CD4-positive, alpha-beta T cell (primary cell): ENCODE measurements around the gene BTBD2. TPM values are rescaled to one million over a fixed set of nuclear protein-coding genes. Genes with fewer than 3 reads are reported as not detected.

Source experiments
- ATAC-seq: fragments of 200-7000 bp; cut with Tn5 transposase; one replicate; pipeline ENCODE4 v1.10.0; 2022; ENCODE audit warnings: mild to moderate bottlenecking; ENCODE audit not compliant: poor library complexity
- CTCF ChIA-PET: fragments of 350-600 bp; sonication (Branson Sonifier 250); formaldehyde crosslinking; loops from one replicate; lab custom pipeline; 2021; ENCODE audit warnings: antibody characterized with exemption, inconsistent platforms; lab: Charles Lee
- POLR2A ChIA-PET: fragments of 350-600 bp; sonication (Branson Sonifier 250); formaldehyde crosslinking; loops from one replicate; lab custom pipeline; 2021; ENCODE audit warnings: antibody characterized with exemption, inconsistent platforms; lab: Charles Lee
- DNase-seq, 14 experiments: peaks; one replicate each; pipeline ENCODE4 v3.0.0-alpha.2; 2013 to 2020; ENCODE audit warnings: mixed read lengths in 2 of 14
- H3K27ac ChIP-seq, 2 donors: one replicate each; pipeline versions ENCODE4 v1.5.1 to v1.7.0; 2013; ENCODE audit warnings: low read length in 2 of 2, low read depth in 1 of 2, mild to moderate bottlenecking in 1 of 2
- H3K27me3 ChIP-seq, 2 experiments: 1 replicate in 1 of 2; 2 replicates in 1 of 2; pipeline versions ENCODE4 v1.6.1 to v1.7.0; 2013; ENCODE audit warnings: low read length in 2 of 2, control low read depth in 1 of 2, mild to moderate bottlenecking in 1 of 2, moderate library complexity in 1 of 2; ENCODE audit not compliant: insufficient read depth in 2 of 2, control insufficient read depth in 1 of 2
- H3K36me3 ChIP-seq: one replicate; pipeline ENCODE4 v1.6.1; 2013; ENCODE audit warnings: low read length, control low read depth; ENCODE audit not compliant: insufficient read depth
- H3K4me1 ChIP-seq: one replicate; pipeline ENCODE4 v1.6.1; 2013; ENCODE audit warnings: low read length, control low read depth; ENCODE audit not compliant: insufficient read depth
- H3K4me3 ChIP-seq: one replicate; pipeline ENCODE4 v1.5.1; 2013; ENCODE audit warnings: mild to moderate bottlenecking, low read length, moderate library complexity
- H3K9me3 ChIP-seq, 2 experiments: 1 replicate in 1 of 2; 2 replicates in 1 of 2; pipeline versions ENCODE4 v1.6.1 to v1.7.0; 2013; ENCODE audit warnings: low read length in 2 of 2, mild to moderate bottlenecking in 2 of 2, control low read depth in 1 of 2, moderate library complexity in 1 of 2; ENCODE audit not compliant: control insufficient read depth in 1 of 2, insufficient read depth in 1 of 2
- H3K27ac Mint-ChIP-seq: one replicate; pipeline ENCODE4 v1.8.0; 2020; ENCODE audit warnings: mixed read lengths
- H3K27me3 Mint-ChIP-seq: one replicate; pipeline ENCODE4 v1.8.0; 2021; ENCODE audit warnings: mixed read lengths
- H3K36me3 Mint-ChIP-seq: one replicate; pipeline ENCODE4 v1.8.0; 2021; ENCODE audit warnings: low read depth, mixed read lengths
- H3K4me1 Mint-ChIP-seq: one replicate; pipeline ENCODE4 v1.8.0; 2021; ENCODE audit warnings: low read depth, mixed read lengths
- H3K4me3 Mint-ChIP-seq: one replicate; pipeline ENCODE4 v1.8.0; 2020; ENCODE audit warnings: mild to moderate bottlenecking, mixed read lengths
- H3K9me3 Mint-ChIP-seq: one replicate; pipeline ENCODE4 v1.8.0; 2020; ENCODE audit warnings: mixed read lengths
- CTCF ChIP-seq: fragments of 200-600 bp; IDR thresholded peaks from one replicate; pipeline ENCODE4 v1.8.0; 2022; ENCODE audit warnings: antibody characterized with exemption, mild to moderate bottlenecking
- intact Hi-C, 2 experiments: fragments of 100-400 bp; cut with DNase I in 1 of 2; cut with micrococcal nuclease in 1 of 2; formaldehyde crosslinking; loops; one replicate each; pipeline versions ENCODE4 v1.15.1 to v1.9.0; 2023 to 2025; cut with DNase I, micrococcal nuclease
- total RNA-seq, 174 experiments: library from RNA in 2 of 174; stranded (reverse) in 2 of 174; gene quantifications; one replicate each; pipeline ENCODE4 v1.2.3 and lab custom pipeline; 2021 to 2026

Gene BTBD2
- total RNA-seq, 2 experiments from 2014 or later, result 44.4 to 44.9 TPM

GRCh38 chr19:1969176-1970002 is 46.1 kb downstream of the BTBD2 start:
- H3K4me1 Mint-ChIP-seq, result peaks cover 22% of the 10 kb centered on the region
- H3K27ac Mint-ChIP-seq, result no peak overlapping the region

GRCh38 chr19:1968279-1969175 is 47.0 kb downstream of the BTBD2 start:
- Histone ChIP-seq H3K36me3 (peaks cover 36% of the 10 kb centered on the region), H3K4me1 (peaks cover 31% of the 10 kb centered on the region), H3K27ac (no peak overlapping the region), H3K9me3 (no peaks in the 10 kb centered on the region), H3K4me3 (no peak overlapping the region), H3K27me3 (no peaks in the 10 kb centered on the region)
- no peak overlapping the region for H3K4me3 Mint-ChIP-seq
- peaks cover 20% of the 10 kb centered on the region for H3K4me1 Mint-ChIP-seq
- intact Hi-C loops, result no loop called here
- CTCF ChIA-PET, result no interaction called here
- TF ChIP-seq CTCF, result no peak
- no peaks in the 10 kb centered on the region for H3K27me3 Mint-ChIP-seq
- no peak for DNase-seq
- POLR2A ChIA-PET, result no interaction called here
- no peaks in the 10 kb centered on the region for H3K9me3 Mint-ChIP-seq
- H3K36me3 Mint-ChIP-seq, result peaks cover 23% of the 10 kb centered on the region
- no peak overlapping the region for H3K27ac Mint-ChIP-seq
- no peak for ATAC-seq

More at GRCh38 chr19:1969176-1970002, 46.1 kb downstream of the BTBD2 start:
- intact Hi-C loops, result no loop called here
- Mint-ChIP-seq H3K9me3 (no peaks in the 10 kb centered on the region), H3K27me3 (no peaks in the 10 kb centered on the region), H3K4me3 (no peak overlapping the region), H3K36me3 (peaks cover 24% of the 10 kb centered on the region)
- TF ChIP-seq CTCF, result no peak
- H3K36me3 ChIP-seq, result peaks cover 35% of the 10 kb centered on the region
- H3K4me3 ChIP-seq, result no peak overlapping the region
- DNase-seq, result no peak
- POLR2A ChIA-PET, result no interaction called here
- H3K4me1 ChIP-seq, result peaks cover 31% of the 10 kb centered on the region
- no peak for ATAC-seq
- CTCF ChIA-PET, result no interaction called here
- H3K27me3 ChIP-seq, result no peaks in the 10 kb centered on the region
- H3K9me3 ChIP-seq, result no peaks in the 10 kb centered on the region
- no peak overlapping the region for H3K27ac ChIP-seq

GRCh38 chr19:1967087-1967608 is 48.4 kb downstream of the BTBD2 start:
- Histone ChIP-seq H3K4me3 (peak overlapping the region; percentile 14), H3K36me3 (peaks cover 43% of the 10 kb centered on the region), H3K27me3 (no peaks in the 10 kb centered on the region), H3K9me3 (no peaks in the 10 kb centered on the region), H3K4me1 (peaks cover 31% of the 10 kb centered on the region), H3K27ac (peak overlapping the region in 1 of 2 donors; percentile 23)
- DNase-seq (peak in 9 of 14 experiments; percentile 6 to 63 (median 35)), ATAC-seq (peak; percentile 59)
- intact Hi-C loops, result no loop called here
- ChIA-PET CTCF (no interaction called here), POLR2A (interaction anchor here (1.0 kb wide), 1 partner anchor 25 kb away, joined by 5 read pairs; no protein-coding TSS in a partner anchor)
- Mint-ChIP-seq H3K9me3 (no peaks in the 10 kb centered on the region), H3K4me3 (peak overlapping the region; percentile 65), H3K27me3 (no peaks in the 10 kb centered on the region), H3K36me3 (peaks cover 20% of the 10 kb centered on the region), H3K4me1 (peaks cover 17% of the 10 kb centered on the region), H3K27ac (peak overlapping the region; percentile 79)
- no peak for TF ChIP-seq CTCF
